ENCODE results near the gene PTGES2. TPM values are rescaled to one million over a fixed set of nuclear protein-coding genes. Genes with fewer than 3 reads are reported as not detected.

The PTGES2 gene
- polyA plus RNA-seq, 1 of the 3 experiments (the other 2 are of a cell fraction), result 141 TPM

DNA sequence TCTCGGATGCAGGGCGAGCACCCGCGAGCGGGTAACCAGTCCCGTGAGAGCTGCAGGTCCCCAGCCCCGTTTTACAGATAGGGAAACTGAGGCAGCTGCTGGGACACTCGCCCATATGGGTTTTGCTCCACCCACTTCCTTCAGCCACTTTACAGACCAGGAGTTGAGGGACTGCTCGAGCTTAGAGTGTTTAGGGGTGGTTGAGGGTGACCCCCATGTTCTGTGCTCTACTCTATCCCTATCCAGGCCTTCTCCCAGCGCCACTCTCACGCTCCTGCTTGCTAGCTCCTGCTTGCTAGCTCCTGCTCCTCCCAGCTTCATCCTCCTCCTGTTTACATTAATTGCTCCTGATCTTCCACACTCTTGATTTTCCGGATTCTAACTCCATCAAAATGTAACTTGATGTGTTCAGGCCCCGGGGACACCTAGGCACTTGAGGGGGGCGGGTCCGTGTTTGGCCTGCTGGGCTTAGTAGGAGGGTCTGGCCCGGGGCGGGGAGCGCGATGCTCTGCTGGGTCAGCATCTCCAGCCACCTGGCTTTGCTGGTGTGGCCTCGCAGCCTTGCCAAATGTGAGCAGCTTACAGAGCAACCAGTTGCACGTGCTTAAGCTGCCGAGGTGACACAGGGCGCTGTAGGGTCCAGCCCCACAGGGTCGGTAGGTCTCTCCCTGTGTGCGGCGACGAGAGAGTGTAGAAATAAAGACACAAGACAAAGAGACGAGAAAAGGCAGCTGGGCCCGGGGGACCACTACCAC lies 1.5 kb upstream of the PTGES2 start:
- peak overlapping the region; percentile 99 for H2AFZ ChIP-seq (ENCODE audit: low read depth)
- peak overlapping the region; percentile 98 for H3K4me2 ChIP-seq
- CTCF ChIA-PET, result interaction anchor here (0.7 to 6.3 kb wide), 5 partner anchors 13 to 208 kb away, joined by 3 to 82 read pairs (median 3); no protein-coding TSS in a partner anchor
- 85% methylated on average over 19 of the region's 29 CpGs for WGBS (ENCODE audit: low lambda C conversion rate)
- H3K27me3 ChIP-seq (ENCODE audit: insufficient read depth), result no peaks in the 10 kb centered on the region
- TF ChIP-seq TCF12 (IDR thresholded peaks at IDR 0.05) (no peak), RAD21 (IDR thresholded peaks at IDR 0.05; ENCODE audit: low read length) (no peak), NFIC (IDR thresholded peaks at IDR 0.05; ENCODE audit: borderline replicate concordance) (no peak), FOSL2 (IDR thresholded peaks at IDR 0.05; ENCODE audit: borderline replicate concordance, low read depth) (no peak), NRF1 (IDR thresholded peaks at IDR 0.05; ENCODE audit: low read depth, low read length) (no peak), YY1 (IDR thresholded peaks at IDR 0.05; ENCODE audit: low read depth) (no peak), JUND (IDR thresholded peaks at IDR 0.05) (no peak)
- TF ChIP-seq, protein P1, sequence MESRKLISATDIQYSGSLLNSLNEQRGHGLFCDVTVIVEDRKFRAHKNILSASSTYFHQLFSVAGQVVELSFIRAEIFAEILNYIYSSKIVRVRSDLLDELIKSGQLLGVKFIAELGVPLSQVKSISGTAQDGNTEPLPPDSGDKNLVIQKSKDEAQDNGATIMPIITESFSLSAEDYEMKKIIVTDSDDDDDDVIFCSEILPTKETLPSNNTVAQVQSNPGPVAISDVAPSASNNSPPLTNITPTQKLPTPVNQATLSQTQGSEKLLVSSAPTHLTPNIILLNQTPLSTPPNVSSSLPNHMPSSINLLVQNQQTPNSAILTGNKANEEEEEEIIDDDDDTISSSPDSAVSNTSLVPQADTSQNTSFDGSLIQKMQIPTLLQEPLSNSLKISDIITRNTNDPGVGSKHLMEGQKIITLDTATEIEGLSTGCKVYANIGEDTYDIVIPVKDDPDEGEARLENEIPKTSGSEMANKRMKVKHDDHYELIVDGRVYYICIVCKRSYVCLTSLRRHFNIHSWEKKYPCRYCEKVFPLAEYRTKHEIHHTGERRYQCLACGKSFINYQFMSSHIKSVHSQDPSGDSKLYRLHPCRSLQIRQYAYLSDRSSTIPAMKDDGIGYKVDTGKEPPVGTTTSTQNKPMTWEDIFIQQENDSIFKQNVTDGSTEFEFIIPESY (IDR thresholded peaks at IDR 0.05; ENCODE audit: borderline replicate concordance, low read depth), result no peak
- TF ChIP-seq, protein P2, sequence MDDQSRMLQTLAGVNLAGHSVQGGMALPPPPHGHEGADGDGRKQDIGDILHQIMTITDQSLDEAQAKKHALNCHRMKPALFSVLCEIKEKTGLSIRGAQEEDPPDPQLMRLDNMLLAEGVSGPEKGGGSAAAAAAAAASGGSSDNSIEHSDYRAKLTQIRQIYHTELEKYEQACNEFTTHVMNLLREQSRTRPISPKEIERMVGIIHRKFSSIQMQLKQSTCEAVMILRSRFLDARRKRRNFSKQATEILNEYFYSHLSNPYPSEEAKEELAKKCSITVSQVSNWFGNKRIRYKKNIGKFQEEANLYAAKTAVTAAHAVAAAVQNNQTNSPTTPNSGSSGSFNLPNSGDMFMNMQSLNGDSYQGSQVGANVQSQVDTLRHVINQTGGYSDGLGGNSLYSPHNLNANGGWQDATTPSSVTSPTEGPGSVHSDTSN (IDR thresholded peaks at IDR 0.05), result no peak
- no peaks in the 10 kb centered on the region for H3K9me2 ChIP-seq
- DNase-seq, result no peak
- H3K9ac ChIP-seq, result peak overlapping the region; percentile 89
- peaks cover 0 to 7% of the 10 kb centered on the region in 2 experiments for H3K36me3 ChIP-seq (replicated peaks in 1 of 2; ENCODE audit: control insufficient read depth in 1 of 2, insufficient read depth in 2 of 2, low read length in 1 of 2)
- POLR2A ChIA-PET, result interaction anchor here (1.1 to 1.4 kb wide), 3 partner anchors 11 to 35 kb away, joined by 3 read pairs; no protein-coding TSS in a partner anchor
- peak overlapping the region; percentile 91 to 97; a peak in 3 of 4 replicates for H3K27ac ChIP-seq (ENCODE audit: low read depth in 2 of 2, low read length in 1 of 2)
- H3F3A ChIP-seq (replicated peaks; ENCODE audit: insufficient read depth), result no peaks in the 10 kb centered on the region
- no peaks in the 10 kb centered on the region for H3K9me3 ChIP-seq
- peaks cover 21% of the 10 kb centered on the region for H3K79me2 ChIP-seq (ENCODE audit: insufficient read depth)
- H4K20me1 ChIP-seq (ENCODE audit: insufficient read depth), result peaks cover 14% of the 10 kb centered on the region; the same call in 1 of the 2 replicates
- peak overlapping the region; percentile 94 to 96 for H3K4me3 ChIP-seq (ENCODE audit: low read depth in 2 of 2, low read length in 1 of 2)
- peaks cover 0 to 27% of the 10 kb centered on the region in 2 experiments; a peak in 1 of 4 replicates for H3K4me1 ChIP-seq (ENCODE audit: control insufficient read depth in 1 of 2, insufficient read depth in 2 of 2, low read depth in 1 of 2, low read length in 1 of 2)

DNA sequence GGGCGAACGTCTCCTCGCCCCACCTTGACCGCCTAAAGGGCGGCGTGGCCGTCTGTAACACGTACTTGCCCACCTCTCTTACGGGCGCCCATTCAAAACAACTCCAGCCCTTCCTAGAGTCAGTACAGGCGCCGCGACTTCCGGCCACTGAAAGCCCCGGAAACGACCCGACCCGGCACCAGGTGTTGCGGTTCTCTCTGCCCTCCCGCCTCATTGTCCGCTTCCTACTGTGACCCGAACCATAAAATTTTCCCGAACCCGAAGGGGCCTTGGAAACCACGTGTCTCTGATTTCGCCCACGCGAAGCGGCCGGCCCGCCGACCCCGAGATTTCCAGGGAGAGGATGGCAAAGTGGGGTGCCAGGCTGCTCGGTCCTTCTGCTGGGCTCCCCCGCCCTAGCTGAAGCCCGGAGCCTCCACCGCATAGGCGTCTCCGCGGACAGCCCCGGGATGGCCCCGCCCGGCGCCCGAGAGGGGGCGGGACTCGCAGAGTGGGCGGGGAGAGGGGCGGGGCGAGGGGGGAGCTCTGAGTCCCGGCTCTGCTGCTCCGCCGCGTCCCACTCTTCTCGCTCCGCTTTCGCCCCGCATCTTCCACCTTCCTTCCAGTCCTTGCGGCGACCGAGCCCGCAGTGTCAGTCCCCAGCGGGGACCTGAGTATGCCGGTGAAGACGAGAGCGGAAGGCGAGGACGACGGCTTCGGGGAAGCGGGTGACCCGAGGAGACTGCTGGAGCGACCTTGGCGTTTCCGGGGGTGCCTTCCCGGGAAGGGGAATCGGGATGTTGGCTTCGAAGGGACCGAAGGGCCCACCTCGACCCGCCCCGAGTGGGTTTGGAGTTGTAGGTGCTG lies 684 bp upstream of the PTGES2 start:
- H4K20me1 ChIP-seq (ENCODE audit: insufficient read depth), result peaks cover 14% of the 10 kb centered on the region; the same call in 1 of the 2 replicates
- ChIA-PET CTCF (interaction anchor here (0.8 to 6.3 kb wide), 5 partner anchors 12 to 185 kb away, joined by 3 to 82 read pairs (median 3); no protein-coding TSS in a partner anchor), POLR2A (interaction anchor here (1.1 to 1.4 kb wide), 3 partner anchors 10 to 34 kb away, joined by 3 read pairs; no protein-coding TSS in a partner anchor)
- no peaks in the 10 kb centered on the region for H3F3A ChIP-seq (replicated peaks; ENCODE audit: insufficient read depth)
- peak overlapping the region; percentile 99 for H2AFZ ChIP-seq (ENCODE audit: low read depth)
- peaks cover 21% of the 10 kb centered on the region for H3K79me2 ChIP-seq (ENCODE audit: insufficient read depth)
- DNase-seq, result peak; percentile 94
- H3K27ac ChIP-seq (ENCODE audit: low read depth in 2 of 2, low read length in 1 of 2), result peak overlapping the region; percentile 91 to 97
- H3K4me3 ChIP-seq (ENCODE audit: low read depth in 2 of 2, low read length in 1 of 2), result peak overlapping the region; percentile 94 to 96
- H3K36me3 ChIP-seq (replicated peaks in 1 of 2; ENCODE audit: control insufficient read depth in 1 of 2, insufficient read depth in 2 of 2, low read length in 1 of 2), result peaks cover 0 to 10% of the 10 kb centered on the region in 2 experiments
- peaks cover 0 to 27% of the 10 kb centered on the region in 2 experiments; a peak in 1 of 4 replicates for H3K4me1 ChIP-seq (ENCODE audit: control insufficient read depth in 1 of 2, insufficient read depth in 2 of 2, low read depth in 1 of 2, low read length in 1 of 2)
- no peaks in the 10 kb centered on the region for H3K27me3 ChIP-seq (ENCODE audit: insufficient read depth)
- peak overlapping the region; percentile 89 for H3K9ac ChIP-seq
- no peaks in the 10 kb centered on the region for H3K9me3 ChIP-seq
- H3K9me2 ChIP-seq, result no peaks in the 10 kb centered on the region
- peak overlapping the region; percentile 98 for H3K4me2 ChIP-seq
- WGBS (ENCODE audit: low lambda C conversion rate), result 0% methylated on average over 33 of the region's 82 CpGs
- 0 out of 2 replicates have a peak, but pooled peaks have one; percentile 23 for TF ChIP-seq SIN3A (IDR thresholded peaks at IDR 0.05; ENCODE audit: borderline replicate concordance, low read depth, low read length)
- TF ChIP-seq, protein P3, sequence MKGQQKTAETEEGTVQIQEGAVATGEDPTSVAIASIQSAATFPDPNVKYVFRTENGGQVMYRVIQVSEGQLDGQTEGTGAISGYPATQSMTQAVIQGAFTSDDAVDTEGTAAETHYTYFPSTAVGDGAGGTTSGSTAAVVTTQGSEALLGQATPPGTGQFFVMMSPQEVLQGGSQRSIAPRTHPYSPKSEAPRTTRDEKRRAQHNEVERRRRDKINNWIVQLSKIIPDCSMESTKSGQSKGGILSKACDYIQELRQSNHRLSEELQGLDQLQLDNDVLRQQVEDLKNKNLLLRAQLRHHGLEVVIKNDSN (IDR thresholded peaks at IDR 0.05; ENCODE audit: borderline replicate concordance, low read depth), result peak; percentile 87
- TF ChIP-seq POLR2AphosphoS5 (IDR thresholded peaks at IDR 0.05; ENCODE audit: low read depth, low read length), result 0 out of 2 replicates have a peak, but pooled peaks have one; percentile 58
- TF ChIP-seq GABPA (IDR thresholded peaks at IDR 0.05; ENCODE audit: low read depth), result peak; percentile 59; the same call in 1 of the 2 replicates
- no peak for TF ChIP-seq EZH2phosphoT487 (IDR thresholded peaks at IDR 0.05; ENCODE audit: borderline replicate concordance, low read depth)
- no peak for TF ChIP-seq RCOR1 (IDR thresholded peaks at IDR 0.05; ENCODE audit: low read length)
- TF ChIP-seq FOXM1 (IDR thresholded peaks at IDR 0.05; ENCODE audit: low read depth), result no peak
- 0 out of 2 replicates have a peak, but pooled peaks have one; percentile 60 for TF ChIP-seq YY1 (IDR thresholded peaks at IDR 0.05; ENCODE audit: low read depth)
- TF ChIP-seq JUND (IDR thresholded peaks at IDR 0.05), result no peak
- TF ChIP-seq RXRA (IDR thresholded peaks at IDR 0.05; ENCODE audit: borderline replicate concordance, low read depth), result no peak
- peak in 1 of 2 experiments; percentile 15; a peak in 1 of 4 replicates for TF ChIP-seq EP300 (IDR thresholded peaks at IDR 0.05; ENCODE audit: borderline replicate concordance in 1 of 2, low read depth in 1 of 2, low read length in 1 of 2)
- peak; percentile 82 for TF ChIP-seq MXI1 (IDR thresholded peaks at IDR 0.05; ENCODE audit: low read depth, low read length)
- no peak for TF ChIP-seq RFX5 (IDR thresholded peaks at IDR 0.05; ENCODE audit: low read length)
- TF ChIP-seq, protein P4, sequence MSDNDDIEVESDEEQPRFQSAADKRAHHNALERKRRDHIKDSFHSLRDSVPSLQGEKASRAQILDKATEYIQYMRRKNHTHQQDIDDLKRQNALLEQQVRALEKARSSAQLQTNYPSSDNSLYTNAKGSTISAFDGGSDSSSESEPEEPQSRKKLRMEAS (IDR thresholded peaks at IDR 0.05; ENCODE audit: low read depth), result peak; percentile 91
